GM21423 (cell line): ENCODE results near the gene SPSB3.

Source experiments
- ATAC-seq: cut with Tn5 transposase; IDR thresholded peaks from one replicate; pipeline ENCODE4 v1.9.1; 2021; ENCODE audit warnings: mild to moderate bottlenecking, moderate library complexity; ENCODE audit not compliant: unreplicated experiment

Gene SPSB3

DNA sequence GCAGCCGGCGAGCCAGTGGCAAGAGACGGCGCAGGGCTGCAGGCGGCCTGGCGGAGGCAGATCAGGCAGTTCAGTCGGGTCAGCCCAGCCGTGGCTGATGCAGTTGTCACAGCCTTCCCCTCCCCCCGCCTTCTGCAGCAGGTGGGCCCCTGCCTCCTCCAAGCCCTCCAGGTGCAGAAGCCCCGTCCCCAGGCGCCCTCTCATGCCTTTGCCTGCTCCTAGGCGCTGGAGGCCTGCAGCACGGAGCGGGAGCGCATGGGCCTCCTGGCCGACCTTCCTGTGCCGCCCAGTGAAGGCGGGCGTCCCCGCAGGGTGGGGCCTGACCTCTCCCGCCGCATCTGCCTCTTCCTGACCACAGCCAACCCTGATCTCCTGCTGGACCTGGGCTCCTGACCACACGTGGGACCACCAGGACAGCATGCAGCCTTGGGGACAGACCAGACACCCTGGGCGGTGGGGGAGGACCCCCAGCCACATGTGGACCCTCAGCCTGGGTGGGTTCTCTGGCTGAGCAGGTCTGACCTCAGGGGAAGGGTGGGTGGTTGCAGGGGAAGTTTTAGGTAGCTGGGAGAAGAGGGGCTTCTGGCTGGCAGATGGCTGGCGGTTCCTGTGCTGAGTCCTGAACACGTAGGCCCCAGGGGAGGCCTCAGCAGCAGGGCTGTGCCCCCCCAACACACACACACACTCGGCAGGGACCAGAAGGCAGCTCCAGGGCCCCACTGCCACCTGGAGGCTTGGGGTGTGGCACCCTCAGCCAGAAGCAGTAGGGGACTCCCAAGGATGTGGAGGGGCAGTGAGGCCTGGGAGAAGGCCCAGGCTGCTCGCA, 6.3 kb downstream of the SPSB3 start:
- ATAC-seq = no peak

DNA sequence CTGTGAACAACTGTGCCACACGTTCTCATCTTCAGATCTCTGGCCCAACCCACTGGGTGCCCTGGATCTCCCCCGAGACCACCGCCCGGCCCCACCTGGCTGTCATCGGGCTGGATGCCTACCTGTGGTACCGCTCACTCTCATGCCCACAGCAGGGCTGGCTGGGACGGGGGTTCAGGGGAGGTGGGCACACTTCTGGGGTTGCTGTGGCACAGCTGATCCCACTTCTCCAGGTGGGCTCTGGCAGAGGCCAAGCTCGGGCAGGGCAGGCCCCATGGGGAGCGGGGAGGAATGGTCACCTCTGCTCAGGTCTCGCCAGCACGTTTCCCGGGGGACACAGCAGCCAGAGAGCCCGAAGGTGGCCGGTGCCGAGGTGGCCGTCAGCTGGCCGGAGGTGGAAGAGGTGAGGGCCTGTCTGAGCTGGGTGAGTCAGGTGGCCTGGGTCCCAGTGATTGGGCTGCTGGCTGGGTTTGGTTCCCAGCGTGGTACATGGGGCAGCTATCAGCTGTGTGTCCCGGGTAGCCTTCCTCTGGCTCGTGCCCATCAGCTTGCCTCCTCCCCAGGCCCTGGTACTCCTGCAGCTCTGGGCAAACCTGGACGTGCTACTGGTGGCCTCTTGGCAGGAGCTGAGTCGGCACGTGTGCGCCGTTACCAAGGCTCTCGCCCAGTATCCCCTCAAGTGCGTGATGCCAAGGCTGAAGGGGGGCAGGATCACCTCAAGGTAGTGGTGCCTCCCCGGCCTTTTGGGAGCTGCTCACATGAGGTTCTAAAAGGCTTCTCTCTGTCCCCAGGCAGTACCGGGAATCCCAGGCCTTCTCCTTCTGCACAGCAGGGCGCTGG, 7.1 kb downstream of the SPSB3 start:
- ATAC-seq = no peak

DNA sequence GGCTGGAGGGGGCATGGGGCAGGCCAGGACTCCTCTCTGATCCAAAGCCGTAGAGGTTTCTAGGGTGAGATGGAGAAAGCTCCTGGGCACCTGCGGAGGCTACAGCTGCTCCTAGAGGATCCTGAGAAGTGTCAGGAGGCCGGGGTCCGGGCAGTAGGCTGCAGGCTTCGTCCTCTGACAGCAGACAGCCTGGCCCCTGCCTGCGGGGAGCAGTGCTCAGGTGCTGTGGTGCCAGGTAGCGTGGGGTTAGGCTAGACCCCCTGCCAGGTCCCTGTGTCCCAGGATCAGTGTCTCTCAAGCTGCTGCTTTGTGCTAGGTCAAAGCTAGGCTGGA, 8.0 kb downstream of the SPSB3 start:
- no peak for ATAC-seq

DNA sequence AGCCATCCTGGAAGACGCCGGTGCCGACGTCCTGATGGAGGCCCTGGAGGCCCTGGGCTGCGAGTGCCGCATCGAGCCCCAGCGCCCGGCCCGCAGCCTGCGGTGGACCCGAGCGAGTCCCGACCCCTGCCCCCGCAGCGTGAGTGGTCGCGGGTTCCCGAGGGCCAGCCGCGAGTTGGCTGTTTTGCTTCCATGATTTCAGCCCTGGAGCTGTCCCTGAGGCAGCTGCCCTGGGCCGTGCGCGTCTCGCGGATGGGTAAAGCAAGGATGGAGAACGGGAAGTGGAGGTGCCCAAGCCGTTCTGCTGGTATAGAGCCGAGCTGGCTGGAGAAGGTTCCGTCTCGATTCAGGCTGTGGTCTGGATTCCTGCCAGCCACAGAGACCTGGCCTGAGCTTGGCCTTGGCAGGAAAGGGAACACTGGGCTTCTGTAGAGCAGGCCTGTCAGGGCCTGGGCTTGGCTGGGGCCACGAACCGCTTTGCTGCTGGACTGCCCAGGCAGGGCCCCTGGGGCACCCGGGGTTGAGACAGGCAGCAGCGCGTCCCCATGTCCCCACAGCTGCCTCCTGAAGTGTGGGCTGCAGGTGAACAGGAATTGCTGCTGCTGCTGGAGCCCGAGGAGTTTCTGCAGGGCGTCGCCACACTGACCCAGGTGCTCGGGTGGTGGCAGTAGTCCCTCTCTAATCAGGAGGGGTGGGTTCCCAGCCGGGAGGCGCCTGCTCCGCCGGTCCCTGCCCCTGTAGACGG, 8.5 kb downstream of the SPSB3 start:
- ATAC-seq = no peak

DNA sequence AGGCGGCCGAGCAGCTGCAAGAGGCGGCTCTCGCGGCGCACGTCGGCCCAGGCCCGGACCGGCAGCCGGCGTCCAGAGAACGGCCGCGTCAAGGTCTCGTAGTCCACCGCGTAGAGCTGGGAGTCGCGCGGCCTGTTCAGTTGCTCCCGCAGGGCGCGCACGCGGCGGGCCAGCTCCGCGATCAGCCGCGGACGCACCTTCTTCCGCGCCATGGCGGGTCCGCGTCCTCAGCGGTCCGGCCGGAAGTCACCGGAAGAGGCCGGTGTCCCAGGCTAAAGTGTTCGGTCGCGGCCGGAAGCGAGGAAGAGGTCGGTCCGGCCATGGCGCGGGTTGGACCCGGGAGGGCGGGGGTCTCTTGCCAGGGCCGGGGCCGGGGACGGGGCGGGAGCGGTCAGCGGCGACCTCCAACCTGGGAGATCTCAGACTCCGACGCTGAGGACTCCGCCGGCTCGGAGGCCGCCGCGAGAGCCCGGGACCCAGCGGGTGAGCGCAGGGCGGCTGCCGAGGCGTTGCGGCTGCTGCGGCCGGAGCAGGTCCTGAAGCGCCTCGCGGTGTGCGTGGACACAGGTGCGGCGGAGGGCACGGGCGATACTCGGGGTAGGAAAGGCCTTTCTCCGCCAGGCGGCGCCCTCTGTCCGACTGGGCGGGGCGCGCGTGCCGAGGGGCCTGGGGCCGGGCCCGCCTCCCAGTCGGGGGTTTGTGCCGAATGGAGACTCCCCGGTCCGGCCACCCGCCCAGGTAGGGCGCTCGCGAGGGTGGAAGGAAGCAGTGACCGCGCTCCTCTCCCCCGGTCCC, 9.3 kb downstream of the SPSB3 start, which contains the start of gene MRPS34:
Gene MRPS34, minus strand, starts transcription at position 227 of the 795 bp plus-strand sequence. Its CDS starts 15 bp downstream, at position 212.
- peak; percentile 40 for ATAC-seq

DNA sequence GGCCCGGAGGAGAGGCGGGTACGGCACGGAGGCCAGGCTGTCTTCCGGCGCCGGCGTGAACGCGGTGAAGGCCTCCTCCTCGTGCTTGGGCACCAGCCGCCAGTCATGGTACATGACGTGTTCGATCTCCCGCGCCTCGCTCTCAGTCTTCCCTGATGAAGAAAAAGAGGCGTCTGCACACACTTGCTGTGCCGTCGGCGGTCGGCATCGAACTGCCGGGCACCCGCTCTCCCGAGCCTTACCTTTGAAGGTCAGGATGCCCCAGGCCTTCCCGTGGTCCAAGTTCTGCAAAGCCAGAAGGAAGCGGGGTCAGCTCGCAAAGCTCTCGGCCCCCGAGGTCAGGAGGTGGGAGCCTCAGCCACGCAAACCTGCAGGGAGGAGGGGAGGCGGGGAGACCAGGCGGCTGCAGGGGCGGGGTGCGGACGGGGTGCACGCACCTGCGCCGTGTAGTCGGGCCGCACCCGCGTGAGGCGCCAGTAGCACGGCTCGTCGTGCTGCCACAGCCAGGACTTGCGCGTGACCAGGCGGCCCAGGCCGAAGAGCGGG, 9.9 kb downstream of the SPSB3 start, which contains the start of gene EME2:
Gene EME2, plus strand, starts transcription at position 449 of the 546 bp plus-strand sequence. CDS start 418 bp downstream, outside the sequence.
- ATAC-seq = peak; percentile 10

DNA sequence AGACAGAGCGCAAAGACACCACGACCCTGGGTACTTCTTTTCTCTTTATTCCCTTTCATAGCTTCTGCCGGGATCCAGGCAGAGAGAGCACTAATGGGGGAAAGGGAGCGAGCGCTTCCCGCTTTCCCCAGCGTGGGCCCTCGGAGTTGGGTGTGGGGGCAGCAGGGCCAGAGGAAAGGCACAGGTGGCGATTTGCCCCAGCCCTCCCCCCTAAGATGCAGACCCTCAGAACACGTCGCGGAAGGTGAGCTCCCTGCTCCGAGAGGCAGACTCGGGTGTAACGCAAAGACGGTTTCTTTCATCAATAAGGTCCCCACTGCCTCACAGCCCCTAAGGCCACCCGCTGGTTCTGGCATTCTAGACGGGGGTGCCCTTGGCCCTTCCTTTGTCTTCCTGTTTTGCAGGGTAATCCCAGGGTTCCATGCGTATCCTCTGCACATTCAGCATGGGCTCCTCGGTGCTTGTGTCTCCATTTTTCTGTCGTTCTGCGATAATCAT, 10.5 kb downstream of the SPSB3 start:
- ATAC-seq = no peak

DNA sequence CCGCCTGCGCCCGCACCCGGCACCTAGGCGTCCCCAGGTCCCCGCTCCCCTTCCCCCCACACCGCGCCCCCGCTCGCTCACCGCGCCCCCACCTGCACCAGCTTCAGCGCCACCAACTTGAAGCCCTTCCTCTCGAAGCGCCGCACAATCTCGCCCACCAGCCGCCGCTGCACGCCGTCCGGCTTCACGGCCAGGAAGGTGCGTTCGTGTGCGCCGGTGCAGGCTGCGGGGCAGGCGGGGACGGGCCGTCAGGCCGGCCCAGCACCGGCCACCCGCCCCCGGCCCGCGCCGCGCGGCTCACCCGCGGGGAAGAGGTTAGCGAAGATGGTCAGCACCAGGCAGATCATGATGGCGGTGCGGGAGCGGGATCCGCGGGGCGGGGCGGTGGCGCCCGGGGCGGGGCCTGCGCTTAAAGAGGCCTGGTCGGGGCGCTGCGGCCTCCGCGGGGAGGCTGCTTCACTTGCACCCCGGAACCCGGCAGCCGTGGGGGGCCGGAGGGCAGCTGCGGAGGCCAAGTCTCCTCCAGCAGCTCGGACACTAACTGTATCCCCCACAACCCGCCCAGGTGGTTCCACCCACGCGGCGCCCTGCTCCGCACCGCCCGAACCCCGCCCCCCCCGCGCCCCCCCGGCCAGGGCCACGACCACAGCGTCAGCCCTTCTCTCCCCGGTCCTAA, 11.0 kb downstream of the SPSB3 start, which contains the start of gene NME3:
Gene NME3, minus strand, starts transcription at position 356 of the 676 bp plus-strand sequence. Its CDS starts 9 bp downstream, at position 347.
- ATAC-seq = peak; percentile 24

DNA sequence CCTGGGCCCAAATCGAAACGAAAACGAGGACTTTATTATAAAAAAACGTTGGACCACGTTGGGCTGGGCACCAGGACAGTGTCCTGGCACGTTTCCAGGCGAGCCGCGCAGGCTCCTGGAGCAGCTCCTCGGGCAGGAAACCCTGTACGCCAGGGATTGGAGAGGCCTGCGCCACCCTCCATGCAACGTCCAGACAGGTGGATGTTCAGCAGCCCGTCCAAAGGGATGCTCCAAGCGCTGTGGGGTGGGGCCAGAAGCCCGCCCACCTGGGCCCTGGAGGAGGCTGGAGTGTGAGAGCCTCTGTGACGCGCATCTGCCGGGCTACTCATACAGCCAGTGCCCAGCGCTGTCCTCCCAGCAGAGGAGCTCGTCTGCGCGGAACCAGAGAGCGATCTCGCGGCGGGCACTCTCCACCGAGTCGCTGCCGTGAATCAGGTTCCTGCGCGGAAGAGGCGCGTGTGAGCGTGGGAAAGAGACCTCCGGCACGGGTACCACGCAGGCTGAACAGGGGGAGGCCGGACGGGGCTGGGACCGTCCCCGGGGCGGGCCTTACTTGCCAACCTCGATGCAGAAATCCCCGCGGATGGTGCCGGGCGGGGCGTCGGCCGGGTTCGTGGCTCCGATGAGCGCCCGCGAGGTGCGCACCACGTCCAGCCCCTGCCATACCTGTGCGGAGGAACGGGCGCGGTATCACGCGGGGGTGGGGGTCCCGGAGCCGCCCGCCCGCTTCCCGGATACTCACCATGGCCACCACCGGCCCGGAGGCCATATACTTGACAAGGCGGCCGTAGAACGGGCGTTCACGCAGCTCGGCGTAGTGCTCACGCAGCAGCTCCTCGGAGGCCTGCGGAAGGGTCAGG, 11.8 kb downstream of the SPSB3 start:
- ATAC-seq = no peak

DNA sequence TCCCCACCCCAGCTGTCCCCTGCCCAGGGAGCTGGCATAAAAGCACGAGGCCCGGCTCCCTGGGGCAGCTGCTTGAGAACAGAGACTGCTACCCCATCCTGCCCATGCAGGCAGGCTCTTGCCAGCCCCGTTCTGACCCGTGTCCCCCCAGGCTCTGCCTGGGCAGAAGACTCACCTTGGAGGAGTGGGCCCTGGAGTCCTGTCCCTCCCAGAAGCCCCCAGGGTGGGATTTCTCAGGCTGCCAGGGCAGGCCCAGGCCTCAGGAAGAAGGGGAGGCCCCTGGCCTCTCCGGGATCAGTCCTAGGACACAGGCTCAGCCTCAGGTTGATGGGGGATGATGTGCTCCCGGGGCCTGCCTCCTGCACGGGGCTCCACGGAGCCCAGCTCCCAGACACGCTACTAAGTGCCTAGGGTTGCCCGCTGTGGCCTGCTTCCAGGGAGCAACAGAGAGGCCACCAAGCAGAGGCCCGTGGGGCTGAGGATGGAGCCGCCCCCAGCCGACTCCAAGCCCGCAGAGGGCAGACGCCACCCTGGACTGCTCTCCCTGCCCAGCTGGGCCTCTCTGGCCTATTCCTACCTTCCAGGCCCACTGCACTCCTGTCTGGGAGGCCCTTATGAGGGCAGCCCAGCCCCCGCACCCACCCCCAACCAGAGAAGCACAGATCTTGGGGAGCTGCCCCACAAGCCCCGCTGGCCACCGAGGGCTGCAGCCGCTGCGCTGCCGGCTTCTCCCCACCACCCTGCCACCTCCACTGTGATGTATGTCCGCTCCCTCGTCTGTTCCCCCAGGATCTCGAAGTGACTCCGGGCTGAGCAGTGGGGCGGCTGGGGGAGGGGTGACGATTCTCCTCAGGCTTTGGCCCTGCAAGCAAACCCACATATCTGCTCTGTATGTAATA, 12.7 kb downstream of the SPSB3 start:
- no peak for ATAC-seq

DNA sequence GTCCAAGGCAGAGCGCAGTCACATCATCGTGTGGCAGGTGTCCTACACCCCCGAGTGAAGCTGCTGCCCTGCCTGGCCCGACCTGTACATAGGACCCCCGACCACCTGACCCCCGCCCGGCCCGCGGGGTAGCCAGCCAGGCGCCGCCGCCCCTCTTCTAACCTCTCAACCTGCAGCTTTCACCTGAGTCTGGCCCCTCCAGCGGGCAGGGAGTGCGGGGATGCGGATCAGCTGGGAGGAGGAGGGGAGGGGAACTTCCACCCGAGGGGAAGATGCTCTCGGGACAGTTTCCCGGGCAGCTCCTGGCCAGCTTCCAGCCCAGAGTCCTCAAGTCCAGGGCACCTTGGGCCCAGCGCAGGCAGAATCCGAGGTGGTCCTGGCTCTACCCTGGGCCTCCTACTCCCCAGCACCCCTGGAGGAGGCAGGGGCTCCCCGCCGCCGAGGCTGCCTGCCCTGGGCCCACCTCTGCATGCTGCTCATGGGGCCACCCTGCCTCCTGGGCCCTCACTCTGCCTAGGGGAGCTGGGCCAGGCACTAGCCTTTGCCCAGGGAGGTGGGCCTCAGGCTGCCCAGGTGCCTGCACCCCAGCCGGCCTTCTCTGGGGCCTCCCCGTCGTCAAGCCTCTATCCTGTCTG, 13.5 kb downstream of the SPSB3 start:
- no peak for ATAC-seq

DNA sequence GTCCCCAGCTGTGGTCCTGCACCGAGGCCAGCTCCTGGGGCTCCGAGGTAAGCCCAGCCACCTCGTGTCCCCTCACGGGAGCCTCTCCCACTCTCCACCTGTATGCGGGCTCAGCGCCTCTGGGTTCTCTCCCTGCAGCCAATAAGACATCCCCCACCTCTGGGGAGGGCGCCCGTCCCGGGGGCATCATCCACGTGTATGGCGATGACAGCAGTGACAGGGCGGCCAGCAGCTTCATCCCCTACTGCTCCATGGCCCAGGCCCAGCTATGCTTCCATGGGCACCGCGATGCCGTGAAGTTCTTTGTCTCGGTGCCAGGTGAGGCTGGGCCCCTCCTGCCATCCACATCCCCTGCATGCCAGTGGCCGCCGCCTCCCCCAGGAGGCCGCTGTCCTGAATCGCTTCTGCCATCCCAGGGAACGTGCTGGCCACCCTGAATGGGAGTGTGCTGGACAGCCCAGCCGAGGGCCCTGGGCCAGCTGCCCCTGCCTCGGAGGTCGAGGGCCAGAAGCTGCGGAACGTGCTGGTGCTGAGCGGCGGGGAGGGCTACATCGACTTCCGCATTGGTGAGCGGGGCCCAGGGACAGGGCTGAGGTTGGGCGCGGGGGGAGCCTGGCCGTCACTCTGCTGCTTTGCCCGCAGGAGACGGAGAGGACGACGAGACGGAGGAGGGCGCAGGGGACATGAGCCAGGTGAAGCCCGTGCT, 14.2 kb downstream of the SPSB3 start:
- ATAC-seq = no peak

DNA sequence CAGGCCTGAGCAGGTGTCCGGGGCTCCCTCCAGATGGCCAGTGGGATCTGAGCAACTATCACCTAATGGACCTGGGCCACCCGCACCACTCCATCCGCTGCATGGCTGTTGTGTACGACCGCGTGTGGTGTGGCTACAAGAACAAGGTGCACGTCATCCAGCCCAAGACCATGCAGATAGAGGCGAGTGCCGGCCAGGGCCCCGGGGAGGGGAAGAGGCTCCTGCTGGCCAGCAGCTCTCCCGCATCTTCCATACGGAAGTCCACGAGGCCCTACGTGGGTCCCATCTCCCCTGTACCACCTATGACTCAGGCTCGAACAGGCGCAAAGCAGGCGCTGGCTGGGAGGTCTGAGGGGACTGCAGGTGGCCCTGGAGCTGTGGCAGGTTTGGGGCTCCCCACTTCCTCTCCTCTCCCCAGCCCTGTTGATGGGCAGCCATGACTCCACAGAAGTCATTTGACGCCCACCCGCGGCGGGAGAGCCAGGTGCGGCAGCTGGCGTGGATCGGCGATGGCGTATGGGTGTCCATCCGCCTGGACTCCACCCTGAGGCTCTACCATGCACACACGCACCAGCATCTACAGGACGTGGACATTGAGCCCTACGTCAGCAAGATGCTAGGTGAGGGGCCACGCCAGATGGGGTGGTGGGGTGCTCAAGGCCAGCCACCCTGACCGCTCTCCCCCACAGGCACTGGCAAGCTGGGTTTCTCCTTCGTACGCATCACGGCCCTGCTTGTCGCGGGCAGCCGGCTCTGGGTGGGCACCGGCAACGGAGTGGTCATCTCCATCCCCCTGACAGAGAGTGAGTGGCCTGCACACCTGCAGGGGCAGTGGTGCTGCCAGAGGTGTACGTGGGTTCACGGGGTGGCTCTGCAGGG, 15.0 kb downstream of the SPSB3 start:
- ATAC-seq = no peak

DNA sequence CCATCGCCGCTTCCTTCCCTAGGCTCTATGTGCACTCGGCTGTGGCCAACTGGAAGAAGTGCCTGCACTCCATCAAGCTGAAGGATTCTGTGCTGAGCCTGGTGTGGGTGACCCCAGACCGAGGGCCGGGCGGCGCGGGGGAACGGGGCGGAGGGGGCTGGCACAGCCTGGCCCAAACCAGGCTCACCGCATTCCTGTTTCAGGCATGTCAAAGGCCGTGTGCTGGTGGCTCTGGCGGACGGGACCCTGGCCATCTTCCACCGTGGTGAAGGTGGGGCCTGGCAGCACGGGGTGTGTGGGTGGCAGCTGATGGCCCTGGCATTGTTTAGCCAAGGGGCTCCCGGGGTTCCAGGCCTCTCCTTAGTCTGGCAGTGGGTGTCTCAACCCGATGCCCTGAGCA, 15.7 kb downstream of the SPSB3 start:
- no peak for ATAC-seq

DNA sequence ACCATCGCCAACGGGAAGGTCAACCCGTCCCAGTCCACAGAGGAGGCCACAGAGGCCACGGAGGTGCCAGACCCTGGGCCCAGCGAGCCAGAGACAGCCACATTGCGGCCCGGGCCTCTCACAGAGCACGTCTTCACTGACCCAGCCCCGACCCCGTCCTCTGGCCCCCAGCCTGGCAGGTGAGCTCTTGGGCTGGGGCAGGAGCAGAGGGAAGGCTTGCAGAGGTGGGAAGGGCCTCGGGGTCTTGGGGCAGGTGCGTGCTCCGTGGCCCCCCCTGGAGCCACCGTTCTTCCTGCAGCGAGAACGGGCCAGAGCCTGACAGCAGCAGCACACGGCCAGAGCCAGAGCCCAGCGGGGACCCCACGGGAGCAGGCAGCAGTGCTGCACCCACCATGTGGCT, 16.1 kb downstream of the SPSB3 start:
- no peak for ATAC-seq
